Measurements from ENCODE around the gene GATD1.

DNA sequence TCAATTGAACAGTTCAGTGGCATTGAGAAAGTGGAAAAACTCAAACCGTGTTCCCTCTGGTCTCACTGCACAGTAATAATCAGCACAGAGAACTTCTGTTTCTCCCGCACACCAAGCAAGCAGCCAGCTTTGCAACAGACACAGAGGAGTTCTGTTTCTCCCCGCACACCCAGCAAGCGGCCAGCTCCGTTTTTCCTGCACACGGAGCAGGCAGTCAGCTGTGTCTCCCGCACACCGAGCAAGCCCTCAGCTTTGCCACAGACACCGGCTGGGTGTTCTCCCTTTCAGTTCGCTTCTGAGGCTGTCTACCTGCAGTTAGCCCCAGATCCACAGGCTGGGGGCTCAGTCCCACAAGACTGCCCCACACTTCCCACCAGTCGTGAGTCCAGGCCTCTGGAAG, 39.9 kb downstream of the GATD1 start:
- TF ChIP-seq, protein P1, sequence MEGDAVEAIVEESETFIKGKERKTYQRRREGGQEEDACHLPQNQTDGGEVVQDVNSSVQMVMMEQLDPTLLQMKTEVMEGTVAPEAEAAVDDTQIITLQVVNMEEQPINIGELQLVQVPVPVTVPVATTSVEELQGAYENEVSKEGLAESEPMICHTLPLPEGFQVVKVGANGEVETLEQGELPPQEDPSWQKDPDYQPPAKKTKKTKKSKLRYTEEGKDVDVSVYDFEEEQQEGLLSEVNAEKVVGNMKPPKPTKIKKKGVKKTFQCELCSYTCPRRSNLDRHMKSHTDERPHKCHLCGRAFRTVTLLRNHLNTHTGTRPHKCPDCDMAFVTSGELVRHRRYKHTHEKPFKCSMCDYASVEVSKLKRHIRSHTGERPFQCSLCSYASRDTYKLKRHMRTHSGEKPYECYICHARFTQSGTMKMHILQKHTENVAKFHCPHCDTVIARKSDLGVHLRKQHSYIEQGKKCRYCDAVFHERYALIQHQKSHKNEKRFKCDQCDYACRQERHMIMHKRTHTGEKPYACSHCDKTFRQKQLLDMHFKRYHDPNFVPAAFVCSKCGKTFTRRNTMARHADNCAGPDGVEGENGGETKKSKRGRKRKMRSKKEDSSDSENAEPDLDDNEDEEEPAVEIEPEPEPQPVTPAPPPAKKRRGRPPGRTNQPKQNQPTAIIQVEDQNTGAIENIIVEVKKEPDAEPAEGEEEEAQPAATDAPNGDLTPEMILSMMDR (conservative IDR thresholded peaks at IDR 0.05; ENCODE audit: low read length) = no peak
- no peak for TF ChIP-seq EZH2phosphoT487 (IDR thresholded peaks at IDR 0.05; ENCODE audit: borderline replicate concordance, low read depth, low read length)
